Stimulated activated naive CD8-positive, alpha-beta T cell treated with anti-CD3 and anti-CD28 coated beads, Interleukin-15, Interleukin-2, amounts not matched to agents 100 ng/mL and 50 ng/mL, for 24 hours (primary cell): ENCODE data around the gene ANKUB1.
A peak's percentile ranks its signal among the peaks of the same experiment; 100 is the strongest.

ENCODE experiments used
- H3K27ac Mint-ChIP-seq: one replicate; pipeline ENCODE4 v1.8.0; 2021; ENCODE audit warnings: mild to moderate bottlenecking, mixed read lengths
- H3K27me3 Mint-ChIP-seq: one replicate; pipeline ENCODE4 v1.8.0; 2021; ENCODE audit warnings: mixed read lengths
- H3K36me3 Mint-ChIP-seq: one replicate; pipeline ENCODE4 v1.8.0; 2021; ENCODE audit warnings: low read depth, mixed read lengths
- H3K4me1 Mint-ChIP-seq: one replicate; pipeline ENCODE4 v1.8.0; 2021; ENCODE audit warnings: low read depth, mixed read lengths
- H3K4me3 Mint-ChIP-seq: one replicate; pipeline ENCODE4 v1.8.0; 2021; ENCODE audit warnings: mild to moderate bottlenecking, mixed read lengths
- H3K9me3 Mint-ChIP-seq: one replicate; pipeline ENCODE4 v1.8.0; 2021; ENCODE audit warnings: mixed read lengths

ANKUB1 gene

DNA sequence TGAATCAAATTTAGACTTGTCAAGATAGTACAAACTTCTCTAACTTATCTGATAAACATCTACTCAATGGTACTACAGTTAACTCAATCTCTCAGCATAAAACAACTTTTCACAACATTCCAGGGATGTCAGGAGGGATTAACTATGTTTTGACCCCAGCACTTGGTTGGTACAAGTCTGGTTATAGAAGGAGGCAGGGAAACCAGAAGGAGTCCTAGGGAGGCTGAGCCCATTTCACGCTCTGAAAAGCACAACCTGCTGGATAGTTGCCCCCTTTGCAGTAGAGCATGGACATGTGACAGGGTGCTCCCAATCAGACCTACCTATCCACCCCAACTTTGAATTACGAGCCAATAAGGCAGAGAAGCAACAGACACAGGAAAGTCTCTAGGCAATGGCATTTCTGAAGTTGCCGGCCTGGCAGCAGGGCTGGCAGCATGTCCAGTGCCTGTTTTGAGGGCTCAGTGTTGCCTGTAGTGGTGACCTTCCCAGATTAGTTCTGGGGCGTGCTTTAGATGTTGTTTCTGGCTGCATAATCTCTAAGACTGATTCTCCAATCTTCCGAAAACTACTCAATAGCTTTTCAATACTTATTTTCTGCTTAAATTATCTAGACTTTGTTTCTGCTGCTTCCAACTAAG, 8.2 kb downstream of the ANKUB1 start:
- Mint-ChIP-seq H3K4me3 (no peak overlapping the region), H3K27ac (no peak overlapping the region), H3K4me1 (peaks cover 7% of the 10 kb centered on the region), H3K9me3 (no peaks in the 10 kb centered on the region), H3K27me3 (peaks cover 6% of the 10 kb centered on the region), H3K36me3 (no peaks in the 10 kb centered on the region)

DNA sequence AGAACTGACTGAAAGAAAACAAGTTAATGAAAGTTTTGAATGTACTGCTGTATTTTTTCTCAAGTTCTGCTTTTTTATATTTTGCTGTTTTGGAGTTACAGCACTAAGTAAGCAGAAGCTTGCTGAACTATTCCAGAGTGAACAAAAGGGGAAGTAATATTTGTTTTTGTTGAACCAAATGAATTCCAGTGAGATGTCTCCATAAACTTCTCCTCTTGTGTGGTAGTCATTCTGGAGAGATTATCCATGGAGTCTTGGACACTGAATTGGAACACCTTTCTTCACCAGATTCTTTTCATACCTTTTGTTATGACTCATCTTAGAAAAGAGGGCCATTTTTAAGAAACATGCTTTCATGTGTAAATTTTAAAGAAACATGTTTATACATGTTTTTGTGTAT, 8.8 kb downstream of the ANKUB1 start:
- no peaks in the 10 kb centered on the region for H3K9me3 Mint-ChIP-seq
- H3K4me1 Mint-ChIP-seq = peaks cover 7% of the 10 kb centered on the region
- H3K4me3 Mint-ChIP-seq = no peak overlapping the region
- H3K36me3 Mint-ChIP-seq = no peaks in the 10 kb centered on the region
- H3K27me3 Mint-ChIP-seq = peaks cover 5% of the 10 kb centered on the region
- H3K27ac Mint-ChIP-seq = no peak overlapping the region

DNA sequence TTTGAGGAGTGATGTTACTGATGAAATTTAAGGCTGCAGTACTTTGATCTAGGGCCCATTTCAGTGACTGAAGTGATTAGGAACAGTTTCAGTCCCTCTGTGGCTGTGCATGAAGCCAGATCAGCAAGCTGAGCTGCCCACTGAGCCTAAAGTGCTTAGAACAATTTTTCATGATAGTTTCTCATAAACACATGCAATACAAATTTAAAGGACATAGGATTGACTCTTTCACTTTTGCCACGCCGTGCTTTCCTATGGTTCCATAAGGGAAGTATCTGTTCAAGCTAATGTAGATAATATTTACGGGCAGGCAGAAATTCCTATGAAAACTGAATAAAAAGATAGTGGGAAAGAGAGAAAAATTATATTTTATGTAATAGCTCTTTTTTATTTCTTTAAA, 10.6 kb downstream of the ANKUB1 start:
- H3K9me3 Mint-ChIP-seq = no peaks in the 10 kb centered on the region
- no peaks in the 10 kb centered on the region for H3K36me3 Mint-ChIP-seq
- H3K27me3 Mint-ChIP-seq = peaks cover 5% of the 10 kb centered on the region
- H3K4me1 Mint-ChIP-seq = peaks cover 7% of the 10 kb centered on the region
- H3K4me3 Mint-ChIP-seq = no peak overlapping the region
- peak overlapping the region; percentile 41 for H3K27ac Mint-ChIP-seq

DNA sequence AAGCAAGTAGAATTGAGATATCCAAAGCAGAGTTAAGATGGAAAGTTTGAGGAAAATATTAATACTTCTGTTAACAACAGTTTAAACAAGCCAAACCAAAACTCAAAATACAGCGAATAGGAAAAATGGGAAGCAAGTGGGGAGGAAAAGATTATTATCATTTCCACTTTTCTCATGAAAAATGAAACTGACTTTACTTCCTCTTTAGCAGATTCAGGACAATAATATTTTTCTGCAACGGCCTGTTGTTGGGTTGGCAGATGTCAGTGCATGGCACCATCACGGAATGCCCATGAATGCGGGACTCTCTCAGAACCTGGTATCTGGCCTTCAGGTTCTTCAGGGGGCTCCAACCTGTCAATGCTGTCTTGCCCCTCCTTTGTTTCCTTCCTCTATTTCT, 11.1 kb downstream of the ANKUB1 start:
- Mint-ChIP-seq H3K36me3 (no peaks in the 10 kb centered on the region), H3K27me3 (peaks cover 1% of the 10 kb centered on the region), H3K4me1 (peaks cover 7% of the 10 kb centered on the region), H3K9me3 (no peaks in the 10 kb centered on the region), H3K4me3 (no peak overlapping the region), H3K27ac (peak overlapping the region; percentile 41)

DNA sequence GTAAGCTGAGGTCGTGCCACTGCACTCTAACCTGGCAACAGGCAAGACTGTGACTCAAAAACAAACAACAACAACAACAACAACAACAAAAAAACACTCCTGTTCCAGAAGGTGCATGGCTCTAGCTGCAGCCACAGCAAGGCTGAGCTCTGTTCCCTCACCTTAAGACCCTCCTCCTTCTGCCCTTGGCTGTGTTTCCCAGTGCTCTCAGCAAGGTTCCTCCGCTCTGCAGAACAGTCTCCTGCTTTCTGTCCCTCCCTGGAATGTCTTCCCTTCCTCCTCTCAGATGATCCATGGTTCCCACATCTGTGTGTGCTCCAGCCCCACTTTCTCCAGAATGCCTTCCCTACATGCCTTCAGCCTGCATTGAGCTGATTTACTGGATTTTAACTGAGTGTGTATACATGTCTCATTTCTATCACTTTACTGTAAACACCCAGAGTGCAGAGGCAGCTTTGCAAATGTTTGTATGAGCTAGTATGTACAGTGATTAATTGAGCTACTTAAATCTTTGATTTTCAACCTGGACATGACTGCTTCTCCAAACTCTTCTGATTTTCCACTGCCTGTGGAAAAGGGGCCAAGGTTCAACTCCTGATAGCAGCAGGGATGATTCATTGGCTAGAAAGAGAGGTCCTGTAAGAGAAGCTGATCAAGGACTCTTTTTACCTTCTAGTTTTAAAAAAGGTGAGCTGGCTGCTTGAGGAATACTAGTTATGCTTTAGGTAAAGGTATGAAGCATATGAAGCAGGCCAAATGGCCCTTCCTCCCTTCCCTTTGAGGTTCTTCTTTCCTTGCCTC, 14.7 kb downstream of the ANKUB1 start:
- Mint-ChIP-seq H3K9me3 (no peaks in the 10 kb centered on the region), H3K27ac (no peak overlapping the region), H3K27me3 (no peaks in the 10 kb centered on the region), H3K4me1 (no peaks in the 10 kb centered on the region), H3K36me3 (no peaks in the 10 kb centered on the region), H3K4me3 (no peak overlapping the region)

DNA sequence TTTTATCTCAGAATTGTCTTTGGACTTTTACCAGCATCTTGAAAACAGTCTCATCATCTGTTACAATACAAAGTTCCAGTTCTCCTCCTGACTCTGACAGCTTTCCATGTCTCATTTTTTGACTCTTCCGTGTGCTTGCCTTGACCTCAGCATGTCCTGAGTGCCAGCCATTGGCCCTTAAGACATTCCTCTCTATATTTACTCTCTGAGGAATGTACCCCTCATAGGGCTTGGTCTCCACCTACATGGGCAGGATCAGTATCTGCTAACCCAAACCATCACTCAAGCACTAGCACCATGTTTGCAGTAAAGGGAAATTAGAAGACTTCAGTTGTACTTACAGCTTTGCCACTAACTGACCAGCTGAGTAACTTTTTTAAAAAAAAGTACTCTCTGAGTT, 16.2 kb downstream of the ANKUB1 start:
- Mint-ChIP-seq H3K9me3 (no peaks in the 10 kb centered on the region), H3K4me3 (no peak overlapping the region), H3K4me1 (no peaks in the 10 kb centered on the region), H3K27me3 (peaks cover 5% of the 10 kb centered on the region), H3K36me3 (no peaks in the 10 kb centered on the region), H3K27ac (no peak overlapping the region)

DNA sequence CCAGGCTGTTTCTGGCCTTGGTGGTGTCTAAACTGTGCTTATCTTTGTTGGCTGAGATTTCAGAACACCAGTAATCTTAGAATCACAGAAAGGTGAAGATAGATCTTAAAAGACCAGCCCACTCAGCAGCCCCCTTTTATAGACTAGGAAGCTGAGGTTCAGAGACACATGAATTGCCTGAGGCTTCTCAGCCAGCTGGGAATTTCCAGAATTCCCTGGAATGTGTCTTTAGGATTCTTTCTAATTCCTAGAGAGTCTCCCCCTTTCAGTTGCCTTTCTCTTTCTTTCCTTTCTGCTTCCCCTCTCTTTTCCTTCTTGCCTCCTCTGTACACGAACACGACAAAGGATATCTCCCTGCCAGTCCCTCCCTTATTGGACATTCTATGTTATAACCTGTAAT, 19.5 kb downstream of the ANKUB1 start:
- H3K9me3 Mint-ChIP-seq = no peaks in the 10 kb centered on the region
- H3K4me1 Mint-ChIP-seq = no peaks in the 10 kb centered on the region
- H3K4me3 Mint-ChIP-seq = no peak overlapping the region
- H3K27me3 Mint-ChIP-seq = peaks cover 12% of the 10 kb centered on the region
- no peaks in the 10 kb centered on the region for H3K36me3 Mint-ChIP-seq
- H3K27ac Mint-ChIP-seq = no peak overlapping the region

DNA sequence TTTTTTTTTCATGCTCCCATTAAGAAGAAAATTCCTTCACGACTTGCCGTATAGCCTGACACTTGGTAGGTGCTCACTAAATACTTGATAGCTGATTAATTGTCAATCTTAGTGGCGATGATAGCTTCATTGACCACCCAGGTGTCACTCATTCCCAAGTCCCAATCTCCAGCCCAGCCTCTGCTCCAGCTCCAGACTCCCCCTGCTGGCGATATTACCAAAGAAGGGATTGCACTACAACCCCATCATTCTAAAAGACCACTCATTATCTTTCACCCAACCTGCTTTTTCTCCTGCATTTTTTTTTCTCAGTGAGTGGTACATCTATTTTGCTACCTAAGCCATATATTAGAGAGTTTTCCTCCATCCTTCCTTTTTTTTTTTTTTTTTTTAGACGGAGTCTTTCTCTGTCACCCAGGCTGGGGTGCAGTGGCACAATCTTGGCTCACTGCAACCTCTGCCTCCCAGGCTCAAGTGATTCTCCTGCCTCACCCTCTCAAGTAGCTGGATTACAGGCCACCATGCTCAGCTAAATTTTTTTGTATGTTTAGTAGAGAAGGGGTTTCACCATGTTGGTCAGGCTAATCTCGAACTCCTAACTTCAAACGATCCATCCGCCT, 20.6 kb downstream of the ANKUB1 start:
- Mint-ChIP-seq H3K4me3 (no peak overlapping the region), H3K27ac (no peak overlapping the region), H3K27me3 (peaks cover 18% of the 10 kb centered on the region), H3K4me1 (no peaks in the 10 kb centered on the region), H3K36me3 (no peaks in the 10 kb centered on the region), H3K9me3 (no peaks in the 10 kb centered on the region)

DNA sequence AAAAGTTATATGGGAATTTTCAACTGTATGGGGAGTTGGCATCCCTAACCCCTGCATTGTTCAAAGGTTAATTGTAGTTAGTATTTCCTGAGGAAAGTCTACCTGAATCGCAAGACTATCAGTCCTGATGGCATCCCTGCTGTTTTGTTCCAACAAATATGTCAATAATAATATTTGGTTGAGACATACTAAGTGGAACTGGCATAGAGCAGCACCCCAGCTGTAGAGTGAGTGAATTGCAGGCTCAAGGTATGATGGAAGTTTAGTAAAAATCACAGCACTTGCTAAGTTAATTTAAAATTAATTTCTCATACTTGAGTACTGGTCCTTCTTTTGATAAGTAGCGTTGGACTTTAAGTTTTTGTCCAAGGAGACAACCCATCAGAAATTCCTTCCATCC, 22.1 kb downstream of the ANKUB1 start:
- no peaks in the 10 kb centered on the region for H3K9me3 Mint-ChIP-seq
- peaks cover 27% of the 10 kb centered on the region for H3K27me3 Mint-ChIP-seq
- H3K4me1 Mint-ChIP-seq = no peaks in the 10 kb centered on the region
- H3K4me3 Mint-ChIP-seq = no peak overlapping the region
- no peak overlapping the region for H3K27ac Mint-ChIP-seq
- H3K36me3 Mint-ChIP-seq = no peaks in the 10 kb centered on the region

DNA sequence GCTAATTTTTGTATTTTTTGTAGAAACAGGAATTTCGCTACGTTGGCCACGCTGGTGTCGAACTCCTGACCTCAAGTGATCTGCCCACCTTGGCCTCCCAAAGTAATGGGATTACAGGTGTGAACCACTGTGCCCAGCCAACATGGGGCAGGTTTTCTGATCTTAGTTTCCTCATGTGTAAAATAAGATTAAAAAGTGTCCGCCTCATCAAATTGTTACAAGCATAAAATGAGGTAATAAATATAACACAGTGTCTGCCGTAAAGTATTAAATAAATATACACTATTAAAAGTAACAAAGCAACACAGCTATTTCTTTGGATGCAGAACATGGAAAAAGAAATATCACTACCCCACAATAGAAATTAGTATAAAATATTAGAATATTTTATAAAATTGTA, 23.6 kb downstream of the ANKUB1 start:
- Mint-ChIP-seq H3K36me3 (no peaks in the 10 kb centered on the region), H3K4me1 (no peaks in the 10 kb centered on the region), H3K27me3 (peaks cover 36% of the 10 kb centered on the region), H3K27ac (no peak overlapping the region), H3K9me3 (no peaks in the 10 kb centered on the region), H3K4me3 (no peak overlapping the region)

DNA sequence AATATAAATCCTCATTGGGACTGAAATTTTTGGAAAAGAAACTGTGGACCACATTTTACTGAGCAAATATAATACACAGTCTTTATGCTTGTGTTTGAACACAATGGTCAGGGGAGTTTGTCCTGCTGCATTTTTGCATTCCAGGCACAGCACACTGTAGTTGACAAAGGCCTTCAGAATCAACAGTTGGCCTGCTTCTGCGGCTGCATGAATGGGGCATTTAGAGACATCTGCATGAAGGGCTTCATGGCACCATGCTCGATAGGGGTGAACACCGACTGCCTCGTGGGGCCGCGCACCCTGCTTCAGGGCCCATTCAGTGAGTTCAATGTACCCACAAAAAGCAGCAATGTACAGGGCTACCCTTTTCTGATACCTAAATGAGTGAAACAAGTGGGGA, 24.6 kb downstream of the ANKUB1 start:
- Mint-ChIP-seq H3K4me1 (no peaks in the 10 kb centered on the region), H3K4me3 (no peak overlapping the region), H3K27me3 (peaks cover 36% of the 10 kb centered on the region), H3K36me3 (no peaks in the 10 kb centered on the region), H3K9me3 (no peaks in the 10 kb centered on the region), H3K27ac (no peak overlapping the region)

DNA sequence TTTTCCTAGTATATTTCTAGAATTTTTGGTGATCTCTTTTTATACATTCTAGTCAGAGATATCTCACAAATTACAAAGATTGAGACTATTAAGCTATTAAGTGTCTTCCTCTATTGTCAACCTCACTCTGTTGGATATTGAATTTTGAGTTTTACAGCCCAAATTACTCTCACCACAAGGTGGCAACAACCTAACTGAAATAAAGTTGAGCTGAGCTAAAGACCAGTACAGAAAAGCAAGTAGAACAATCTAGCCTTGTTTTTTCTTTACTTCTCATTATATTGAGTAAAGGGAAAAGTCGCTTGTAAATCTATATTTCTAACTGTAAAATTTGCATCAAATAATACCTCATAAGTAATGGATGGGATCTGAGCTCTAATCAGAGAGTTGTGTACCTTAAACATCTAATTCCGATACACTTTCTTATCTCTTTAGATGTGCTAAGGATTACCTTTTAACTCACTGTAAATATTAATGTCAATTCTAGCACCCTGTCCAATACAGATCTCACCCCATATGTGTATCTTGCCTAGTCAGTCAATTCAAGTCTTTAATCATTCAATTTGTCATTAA, 26.5 kb downstream of the ANKUB1 start:
- H3K9me3 Mint-ChIP-seq = no peaks in the 10 kb centered on the region
- no peak overlapping the region for H3K27ac Mint-ChIP-seq
- no peak overlapping the region for H3K4me3 Mint-ChIP-seq
- peaks cover 35% of the 10 kb centered on the region for H3K27me3 Mint-ChIP-seq
- H3K4me1 Mint-ChIP-seq = no peaks in the 10 kb centered on the region
- H3K36me3 Mint-ChIP-seq = no peaks in the 10 kb centered on the region

DNA sequence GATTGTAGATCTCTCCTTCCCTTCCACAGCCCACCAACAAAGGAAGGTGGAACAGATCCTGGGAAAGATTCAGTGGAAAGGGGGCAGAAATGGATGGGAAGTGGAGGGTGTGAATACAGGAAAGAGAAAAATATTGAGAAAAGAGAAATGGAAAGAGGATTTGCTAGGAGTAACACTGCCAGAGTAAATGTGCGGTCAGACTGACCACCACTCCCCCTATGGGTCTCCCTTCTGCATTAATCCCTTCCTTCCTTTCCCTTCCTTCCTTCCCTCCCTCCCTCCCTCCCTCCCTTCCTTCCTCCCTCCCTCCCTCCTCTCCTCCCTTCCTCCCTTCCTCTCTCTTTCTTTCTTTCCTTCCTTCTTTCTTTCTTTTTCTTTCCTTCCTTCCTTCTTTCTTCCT, 28.1 kb downstream of the ANKUB1 start:
- Mint-ChIP-seq H3K4me3 (no peak overlapping the region), H3K27ac (no peak overlapping the region), H3K9me3 (no peaks in the 10 kb centered on the region), H3K4me1 (no peaks in the 10 kb centered on the region), H3K36me3 (no peaks in the 10 kb centered on the region), H3K27me3 (peaks cover 41% of the 10 kb centered on the region)

DNA sequence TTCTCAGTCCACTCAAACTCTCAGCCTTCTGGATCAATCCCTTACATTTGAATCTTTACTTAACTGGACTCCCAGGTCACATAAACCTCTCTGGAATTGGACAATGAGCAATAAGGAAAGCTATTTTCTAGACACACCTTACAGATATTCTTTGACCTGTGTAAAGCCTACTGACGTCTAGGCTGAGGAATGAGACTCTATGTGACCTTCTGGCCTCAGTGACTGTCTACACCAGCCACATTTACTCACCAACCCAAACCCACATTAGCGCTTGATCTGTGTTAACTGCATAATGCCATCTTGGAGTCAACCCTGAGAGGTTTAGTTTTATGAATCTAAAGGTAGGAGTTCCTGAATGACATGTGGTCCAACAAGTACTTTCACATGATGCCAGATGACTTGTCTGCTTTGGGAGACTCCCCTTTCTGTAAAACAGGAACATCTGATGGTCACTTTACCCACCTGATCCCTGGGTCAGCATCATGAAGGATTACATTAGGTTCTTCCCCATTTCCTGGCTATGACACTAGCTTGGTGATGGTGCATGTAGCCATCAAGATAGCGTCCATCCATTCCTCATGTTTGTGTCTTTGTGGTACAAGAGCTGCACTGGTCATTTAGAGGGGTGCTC, 28.7 kb downstream of the ANKUB1 start:
- Mint-ChIP-seq H3K9me3 (no peaks in the 10 kb centered on the region), H3K27ac (no peak overlapping the region), H3K36me3 (no peaks in the 10 kb centered on the region), H3K4me1 (no peaks in the 10 kb centered on the region), H3K4me3 (no peak overlapping the region), H3K27me3 (peaks cover 43% of the 10 kb centered on the region)

DNA sequence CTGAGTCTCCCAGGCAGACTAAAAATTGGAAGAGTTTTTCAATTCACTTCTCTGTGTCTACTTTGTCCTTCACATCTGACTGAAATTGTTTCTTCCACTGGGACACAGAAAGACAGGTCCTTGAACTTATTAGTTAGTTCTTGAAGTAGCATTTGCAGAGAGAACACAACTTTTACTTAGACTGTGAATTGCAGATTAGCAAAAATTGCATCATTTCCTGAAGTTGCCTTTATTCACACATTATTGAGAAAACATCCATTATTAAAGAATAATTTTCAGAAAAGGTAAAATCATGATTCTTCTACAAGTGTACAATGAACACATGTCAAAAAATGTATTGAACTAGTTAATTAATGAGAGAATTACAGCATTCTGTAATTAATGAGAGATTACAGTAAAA, 38.6 kb downstream of the ANKUB1 start:
- no peaks in the 10 kb centered on the region for H3K9me3 Mint-ChIP-seq
- H3K27ac Mint-ChIP-seq = peak overlapping the region; percentile 63
- no peaks in the 10 kb centered on the region for H3K27me3 Mint-ChIP-seq
- H3K4me1 Mint-ChIP-seq = peaks cover 36% of the 10 kb centered on the region
- peak overlapping the region; percentile 93 for H3K4me3 Mint-ChIP-seq
- H3K36me3 Mint-ChIP-seq = peaks cover 23% of the 10 kb centered on the region
